GM21717 (cell line): ENCODE measurements around the gene TET1.
"Not testable (repeated sequence)": the region's sequence is repeated elsewhere in the genome, so short reads cannot be mapped to it uniquely, and the experiment has no call there.

Source experiments
- ATAC-seq: cut with Tn5 transposase; IDR thresholded peaks from one replicate; pipeline ENCODE4 v1.9.1; 2021; ENCODE audit warnings: mild to moderate bottlenecking, moderate library complexity; ENCODE audit not compliant: unreplicated experiment

TET1 gene

DNA sequence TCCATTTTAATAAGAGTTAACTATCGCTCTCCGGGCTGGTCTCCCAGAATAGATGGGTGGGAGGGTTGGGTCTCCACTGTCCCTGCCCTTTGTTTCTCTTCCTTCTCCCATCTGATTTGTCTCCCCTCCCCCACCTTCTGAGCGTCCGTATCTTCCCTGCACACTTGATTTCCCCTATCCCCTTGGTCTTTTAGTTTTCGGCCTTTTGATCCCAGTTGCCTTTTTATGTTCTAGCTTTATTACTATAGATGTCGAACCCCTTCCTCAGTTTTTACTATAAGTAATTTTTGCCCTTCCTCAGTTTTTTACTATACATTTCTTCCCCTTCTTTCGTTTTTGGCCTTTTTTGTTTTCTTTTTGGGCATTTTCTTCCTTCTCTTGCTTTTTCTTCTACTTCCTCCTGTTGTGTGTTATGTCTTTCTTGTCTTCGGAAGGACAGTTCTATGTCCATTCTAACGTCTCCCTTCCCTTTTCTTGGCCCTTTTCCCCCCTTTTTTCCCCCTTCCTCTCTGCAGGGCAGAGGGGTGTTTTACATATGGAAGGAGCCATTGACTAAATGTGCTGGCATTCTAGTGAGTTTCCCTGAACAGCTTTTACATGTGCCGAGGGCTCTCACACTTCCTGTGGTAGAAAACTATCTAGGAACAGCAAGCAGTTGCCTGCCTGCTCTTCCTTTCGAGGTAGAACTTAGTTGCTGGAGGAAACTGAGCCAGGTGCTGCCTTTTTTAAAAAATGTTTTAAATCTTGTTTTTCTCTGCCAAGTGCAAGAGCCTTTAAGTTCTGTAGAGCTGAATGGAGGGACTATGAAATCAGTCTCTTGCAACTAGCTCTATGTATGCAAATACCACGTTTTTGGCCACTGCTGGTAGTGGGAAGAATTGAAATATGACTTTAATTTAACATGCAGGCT is 2.8 kb downstream of the TET1 start:
- no peak for ATAC-seq

DNA sequence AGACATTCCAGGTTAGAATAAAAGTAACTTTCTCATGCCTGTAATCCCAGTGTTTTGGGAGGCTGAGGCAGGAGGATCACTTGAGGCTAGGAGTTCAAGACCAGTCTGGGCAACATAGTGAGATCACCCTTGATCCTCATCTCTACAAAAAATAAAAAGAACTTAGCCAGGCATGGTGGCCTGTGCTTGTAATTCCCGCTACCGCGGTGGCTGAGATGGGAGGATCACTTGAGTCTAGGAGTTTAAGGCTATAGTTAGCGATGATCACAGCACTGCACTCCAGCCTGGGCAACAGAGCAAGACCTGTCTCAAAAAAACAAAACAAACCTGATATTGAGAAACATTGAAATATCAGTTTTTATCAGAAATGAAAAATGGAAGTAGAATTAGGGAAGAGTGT is 4.6 kb downstream of the TET1 start:
- no peak for ATAC-seq

DNA sequence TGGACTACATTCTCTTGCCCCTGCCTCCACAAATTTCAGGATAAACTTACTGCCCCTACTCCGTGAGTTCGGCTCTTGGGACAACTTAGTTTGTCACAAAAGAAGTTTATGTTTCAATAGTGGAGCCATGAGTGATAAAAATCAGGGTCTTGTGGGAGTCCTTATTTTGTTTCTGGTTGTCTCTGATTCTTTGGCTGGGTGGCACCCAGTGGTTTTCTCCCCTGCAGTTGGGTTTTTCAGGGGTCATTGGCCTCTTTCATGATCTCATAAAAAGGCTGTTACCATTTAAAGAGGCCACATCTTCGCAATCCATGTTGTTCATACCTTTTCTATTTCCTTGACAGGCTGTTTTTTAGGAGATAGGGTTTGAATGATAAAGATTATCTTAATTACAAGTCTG is 5.5 kb downstream of the TET1 start:
- ATAC-seq = no peak

DNA sequence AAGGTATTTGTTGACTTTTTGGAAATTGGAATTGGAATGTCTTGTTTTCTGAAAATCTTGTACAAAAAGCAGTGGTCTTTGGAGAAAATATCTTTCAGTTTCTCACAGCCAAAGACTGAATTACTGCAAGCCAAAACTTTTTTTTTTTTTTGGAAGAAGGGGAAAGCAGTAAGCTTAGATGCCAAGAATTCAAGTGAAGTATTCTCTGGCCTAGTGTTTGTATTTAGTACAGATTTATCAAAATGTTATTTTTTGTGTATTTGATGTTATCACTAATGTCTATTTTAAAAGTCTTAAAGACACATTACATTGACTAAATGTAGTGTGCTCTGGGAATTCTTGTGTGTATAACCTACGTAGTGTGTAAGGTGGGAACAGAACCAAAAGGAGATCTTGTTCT is 6.2 kb downstream of the TET1 start:
- no peak for ATAC-seq

DNA sequence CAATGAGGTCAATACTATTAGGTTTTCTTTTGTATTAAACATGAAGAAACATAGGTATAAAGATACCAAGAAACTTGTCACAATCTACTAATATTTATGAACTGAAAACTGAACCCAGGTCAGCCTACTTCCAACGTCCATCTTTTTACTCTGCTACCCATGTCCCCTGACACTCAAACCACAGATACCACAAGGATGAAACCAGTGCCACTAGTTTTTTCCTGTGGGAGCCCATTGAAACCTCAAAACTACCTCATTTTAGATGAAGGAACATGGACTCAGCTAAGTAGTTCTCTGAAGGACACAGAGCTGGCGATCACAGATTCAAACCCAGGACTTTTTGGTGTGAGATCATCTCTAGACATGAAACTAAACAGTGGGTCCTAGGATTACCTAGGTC is 6.8 kb downstream of the TET1 start:
- ATAC-seq = no peak

DNA sequence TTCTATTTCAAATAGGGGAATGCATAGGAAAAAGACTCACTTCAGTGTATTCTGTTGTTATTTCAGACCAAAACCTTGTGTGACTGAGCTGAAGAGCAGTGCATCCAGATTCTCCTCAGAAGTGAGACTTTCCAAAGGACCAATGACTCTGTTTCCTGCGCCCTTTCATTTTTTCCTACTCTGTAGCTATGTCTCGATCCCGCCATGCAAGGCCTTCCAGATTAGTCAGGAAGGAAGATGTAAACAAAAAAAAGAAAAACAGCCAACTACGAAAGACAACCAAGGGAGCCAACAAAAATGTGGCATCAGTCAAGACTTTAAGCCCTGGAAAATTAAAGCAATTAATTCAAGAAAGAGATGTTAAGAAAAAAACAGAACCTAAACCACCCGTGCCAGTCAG is 12.0 kb downstream of the TET1 start:
- ATAC-seq = no peak

DNA sequence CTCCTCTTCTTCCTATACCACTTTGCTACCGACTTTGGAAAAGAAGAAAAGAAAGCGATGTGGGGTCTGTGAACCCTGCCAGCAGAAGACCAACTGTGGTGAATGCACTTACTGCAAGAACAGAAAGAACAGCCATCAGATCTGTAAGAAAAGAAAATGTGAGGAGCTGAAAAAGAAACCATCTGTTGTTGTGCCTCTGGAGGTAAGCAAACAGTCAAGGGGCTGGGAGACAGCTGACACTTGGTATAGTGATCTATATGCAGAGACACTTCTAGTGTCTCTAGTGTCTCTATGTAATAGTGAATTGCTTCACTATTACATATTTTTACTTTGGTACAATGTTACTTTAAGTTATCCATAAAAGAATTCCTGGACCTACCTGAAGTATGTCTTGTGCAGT is 13.9 kb downstream of the TET1 start:
- ATAC-seq = no peak

DNA sequence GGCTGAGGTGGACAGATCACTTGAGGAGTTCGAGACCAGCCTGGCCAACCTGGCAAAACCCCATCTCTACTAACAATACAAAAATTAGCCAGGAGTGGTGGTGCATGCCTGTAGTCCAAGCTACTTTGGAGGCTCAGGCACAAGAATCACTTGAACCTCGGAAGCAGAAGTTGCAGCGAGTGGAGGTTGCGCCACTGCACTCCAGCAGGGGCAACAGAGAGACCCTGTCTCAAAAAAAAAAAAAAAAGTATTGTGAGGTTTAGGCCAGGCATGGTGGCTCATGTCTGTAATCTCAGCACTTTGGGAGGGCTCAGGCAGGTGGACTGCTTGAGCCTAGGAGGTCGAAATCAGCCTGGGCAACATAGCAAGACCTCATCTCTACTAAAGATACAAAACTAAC is 16.0 kb downstream of the TET1 start:
- ATAC-seq = no peak

DNA sequence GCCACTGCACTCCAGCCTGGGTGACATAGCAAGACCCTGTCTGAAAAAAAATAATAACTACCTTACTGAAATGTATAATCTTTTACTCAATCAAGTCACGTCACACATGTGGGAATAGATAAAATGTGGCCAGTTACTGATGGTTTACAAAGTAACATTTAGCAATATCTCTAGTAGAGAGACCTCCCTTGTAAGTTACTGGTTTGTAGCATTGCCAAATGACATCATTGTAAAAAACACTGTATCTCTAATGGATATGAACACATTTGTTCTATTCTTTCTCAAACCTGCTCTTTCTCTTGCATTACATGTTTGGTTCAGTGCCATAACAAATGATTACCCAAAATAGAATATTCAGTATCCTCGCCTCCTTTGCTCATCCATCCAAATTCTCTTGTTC is 18.8 kb downstream of the TET1 start:
- no peak for ATAC-seq

DNA sequence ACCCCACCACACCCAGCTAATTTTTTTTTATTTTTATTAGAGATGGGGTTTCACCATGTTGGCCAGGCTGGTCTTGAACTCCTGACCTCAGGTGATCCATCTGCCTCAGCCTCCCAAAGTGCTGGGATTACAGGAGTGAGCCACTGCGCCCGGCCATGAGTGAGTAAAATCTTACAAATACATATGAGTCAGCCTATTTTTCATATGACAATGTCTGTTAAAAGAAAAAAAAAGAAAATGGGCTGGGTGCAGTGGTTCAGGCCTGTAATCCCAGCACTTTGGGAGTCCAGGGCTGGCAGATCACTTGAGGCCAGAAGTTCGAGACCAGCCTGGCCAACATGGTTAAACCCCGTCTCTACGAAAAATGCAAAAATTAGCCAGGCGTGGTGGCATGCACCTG is 24.1 kb downstream of the TET1 start:
- not testable (repeated sequence) for ATAC-seq

DNA sequence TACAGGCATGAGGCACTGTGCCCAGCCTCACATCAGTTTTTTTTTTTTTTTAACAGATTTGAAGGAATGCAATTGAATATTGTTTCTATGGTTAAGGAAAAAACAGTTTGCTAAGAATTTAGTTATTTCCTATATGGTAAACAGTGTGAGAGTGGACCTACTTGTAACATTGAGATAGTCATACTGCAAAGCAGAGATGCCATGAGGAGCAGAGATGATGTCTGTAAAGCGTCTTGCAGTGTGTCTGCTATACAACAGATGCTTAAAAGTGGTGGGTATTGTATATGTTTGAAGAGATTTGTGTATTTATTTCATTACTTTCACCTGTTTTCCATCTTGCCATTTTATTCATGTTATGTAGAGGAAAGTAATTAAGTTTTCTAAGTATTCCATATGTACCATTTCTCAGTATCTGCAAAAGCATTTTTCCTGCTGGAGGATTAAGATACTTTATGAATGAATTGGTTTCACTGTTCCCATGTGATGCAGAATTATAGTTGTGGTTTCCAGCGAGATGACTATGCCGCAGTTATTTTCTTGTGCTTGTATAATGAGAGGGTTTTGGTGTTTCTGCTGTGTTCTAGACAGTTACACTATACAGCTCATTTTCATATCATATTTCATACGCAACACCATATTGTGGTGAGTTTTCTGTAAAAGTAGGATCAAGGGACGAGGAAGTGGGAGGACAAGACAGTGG is 26.6 kb downstream of the TET1 start:
- no peak for ATAC-seq

DNA sequence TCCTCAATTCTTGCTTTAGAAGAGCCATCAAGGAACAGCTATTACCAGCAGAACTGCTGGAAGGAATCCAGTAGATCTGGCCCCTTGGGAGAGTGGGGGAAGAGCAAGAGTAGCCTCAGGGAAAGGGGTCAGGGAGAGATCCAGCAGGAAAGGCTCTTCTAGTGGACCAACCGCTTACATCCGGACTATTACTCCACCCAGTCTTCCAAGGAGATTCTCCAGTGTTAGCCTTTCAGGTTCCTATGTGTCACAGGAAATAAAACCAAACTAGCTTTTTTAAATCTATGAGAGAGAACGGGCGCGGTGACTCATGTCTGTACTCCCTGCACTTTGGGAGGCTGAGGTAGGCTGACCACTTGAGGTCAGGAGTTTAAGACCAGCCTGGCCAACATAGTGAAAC is 34.3 kb downstream of the TET1 start:
- no peak for ATAC-seq

DNA sequence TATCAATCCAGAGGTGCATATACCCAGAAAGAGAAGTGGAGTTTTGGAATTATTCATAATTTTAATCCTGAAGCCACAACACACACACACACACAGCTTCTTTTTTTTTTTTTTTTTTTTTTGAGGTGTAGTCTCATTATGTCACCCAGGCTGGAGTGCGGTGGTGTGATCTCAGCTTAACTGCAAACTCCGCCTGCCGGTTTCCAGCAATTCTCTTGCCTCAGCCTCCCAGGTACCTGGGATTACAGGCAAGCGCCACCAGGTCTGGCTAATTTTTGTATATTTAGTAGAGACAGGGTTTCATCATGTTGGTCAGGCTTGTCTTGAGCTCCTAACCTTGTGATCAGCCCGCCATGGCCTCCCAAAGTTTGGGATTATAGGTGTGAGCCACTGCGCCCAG is 35.4 kb downstream of the TET1 start:
- ATAC-seq = no peak

DNA sequence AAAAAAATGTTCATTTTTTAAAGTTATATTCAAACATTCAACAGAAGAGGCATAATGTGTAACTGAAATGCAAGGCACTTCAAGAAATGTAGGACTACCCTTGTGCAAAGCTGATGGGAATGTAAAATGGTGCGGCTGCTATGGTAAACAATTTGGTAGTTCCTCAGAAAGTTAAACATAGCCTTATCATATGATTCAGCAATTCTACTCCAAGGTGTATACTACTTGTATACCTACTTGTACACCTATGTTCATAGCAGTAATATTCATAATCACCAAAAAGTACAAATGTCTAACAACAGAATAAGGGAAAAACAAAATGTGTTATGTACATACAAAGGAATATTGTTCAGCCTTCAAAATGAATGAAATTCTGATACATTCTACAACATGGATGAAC is 37.3 kb downstream of the TET1 start:
- ATAC-seq = no peak

DNA sequence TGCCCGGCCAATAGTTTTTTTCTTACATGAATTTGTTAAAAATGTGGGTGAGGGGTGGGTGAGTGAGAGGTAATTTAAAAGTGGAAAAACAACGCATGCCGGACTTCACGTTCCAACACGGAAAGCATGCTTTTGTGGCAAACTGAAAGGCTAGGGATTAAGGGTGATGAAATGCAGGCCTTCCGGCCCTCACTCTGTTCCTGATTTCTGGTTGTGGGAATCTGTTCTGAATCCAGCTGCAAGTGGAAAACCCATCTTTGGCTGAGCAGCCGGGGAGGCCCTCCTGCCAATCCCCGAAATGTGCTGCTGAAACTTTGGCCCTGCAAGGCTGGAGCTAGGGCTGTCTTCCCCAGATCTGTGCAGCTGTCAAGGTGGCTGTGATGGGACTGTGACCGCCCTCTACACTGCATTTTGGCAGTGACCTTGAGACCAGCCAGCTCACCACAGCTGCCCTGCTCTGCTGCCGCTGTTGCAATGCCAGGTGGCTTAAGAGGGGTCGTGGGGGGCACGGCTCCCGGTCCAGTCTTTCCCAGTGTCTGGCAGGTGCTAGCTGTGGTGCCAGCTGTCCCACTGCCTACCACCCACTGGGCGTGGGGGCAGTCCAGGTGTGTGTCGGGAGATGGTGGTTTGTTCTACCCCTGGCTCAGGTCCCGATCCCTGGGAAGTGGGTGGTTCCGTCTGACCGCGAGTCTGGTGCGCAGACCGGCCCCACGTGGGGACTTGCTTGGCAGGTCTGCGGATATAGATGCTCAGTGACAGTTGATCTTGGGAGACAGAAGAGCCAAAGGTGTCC is 39.0 kb downstream of the TET1 start:
- ATAC-seq = no peak

DNA sequence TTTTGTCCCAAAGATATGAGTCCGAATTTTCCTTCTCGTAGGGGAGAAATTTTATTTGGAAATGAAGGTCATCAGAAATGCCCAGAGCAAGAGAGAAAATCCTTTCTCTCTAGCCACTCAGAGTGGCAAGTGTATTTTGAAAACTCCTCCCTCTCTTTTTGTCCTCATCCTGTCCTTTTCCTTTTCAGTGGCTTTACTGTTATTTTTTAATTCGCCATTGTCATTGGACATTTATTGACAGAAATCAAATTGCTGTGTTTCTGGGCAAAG is 39.6 kb downstream of the TET1 start:
- ATAC-seq = no peak

DNA sequence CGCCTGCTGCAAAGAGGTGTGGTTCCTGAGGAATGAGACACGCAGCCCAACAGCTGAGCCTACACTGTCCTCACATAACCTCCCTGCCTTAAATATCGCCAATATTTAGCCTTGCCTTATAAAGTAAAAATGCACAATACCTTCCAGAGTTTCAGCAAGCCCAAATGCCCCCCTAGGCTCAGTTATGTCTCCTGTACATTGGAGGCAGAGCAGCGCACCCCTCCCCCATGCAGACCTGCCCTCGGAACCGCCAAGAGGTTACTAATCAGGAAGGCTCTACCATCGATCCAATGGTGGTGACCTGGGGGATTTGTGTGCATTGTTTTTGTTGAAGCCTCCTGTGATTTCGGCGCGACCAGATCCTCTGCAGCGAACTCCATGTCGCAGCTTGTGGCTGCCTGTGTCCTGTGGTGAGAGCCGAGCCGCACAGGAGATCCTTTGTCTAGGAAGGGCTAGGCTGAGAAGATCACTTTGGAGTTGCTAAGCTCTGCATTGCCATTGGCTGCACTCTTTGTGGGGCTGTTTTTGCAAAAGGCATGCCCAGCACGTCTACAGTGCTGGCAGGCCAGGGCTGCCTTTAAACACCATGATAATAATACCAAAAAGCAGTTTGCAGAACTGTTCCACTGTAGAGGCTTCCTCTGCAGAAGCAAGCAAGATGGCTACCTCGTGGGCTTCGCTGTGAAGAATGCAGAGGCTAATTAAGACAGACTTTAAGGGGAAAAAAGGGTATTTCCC is 40.1 kb downstream of the TET1 start:
- peak; percentile 83 for ATAC-seq

DNA sequence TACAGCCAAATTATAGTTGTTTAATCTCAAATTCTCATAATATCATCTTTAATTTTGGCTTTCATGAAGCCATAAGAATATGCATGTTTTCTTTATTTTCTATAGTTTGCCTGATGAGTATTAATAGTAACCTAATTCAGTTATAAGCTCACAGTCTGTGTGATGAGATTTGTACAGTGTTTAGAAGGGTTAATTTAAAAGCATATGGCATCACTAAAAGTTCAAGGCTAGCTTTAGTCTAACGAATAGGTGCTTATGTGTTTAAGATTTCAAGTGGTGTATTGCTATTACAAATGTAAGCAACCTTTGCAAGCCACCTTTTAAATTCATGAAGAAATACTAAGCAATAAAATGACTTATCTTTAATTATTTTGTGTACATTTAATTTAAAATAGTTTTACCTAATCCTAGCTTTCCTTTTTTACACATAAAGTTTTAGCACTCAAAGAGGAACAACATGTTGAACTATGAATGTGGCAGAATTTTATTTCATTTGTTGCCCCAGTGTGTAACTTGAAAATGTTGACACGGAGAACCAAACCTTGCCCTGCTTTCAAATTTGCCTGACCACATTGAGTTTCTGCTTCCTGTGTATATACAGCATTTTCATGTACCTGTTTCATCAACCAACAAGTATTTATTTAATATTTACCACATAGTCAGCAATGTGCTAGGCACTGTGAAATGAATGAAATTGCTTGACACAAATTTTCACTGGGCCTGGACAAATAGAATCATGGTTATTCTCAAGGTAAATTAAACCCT is 41.5 kb downstream of the TET1 start:
- ATAC-seq = no peak

DNA sequence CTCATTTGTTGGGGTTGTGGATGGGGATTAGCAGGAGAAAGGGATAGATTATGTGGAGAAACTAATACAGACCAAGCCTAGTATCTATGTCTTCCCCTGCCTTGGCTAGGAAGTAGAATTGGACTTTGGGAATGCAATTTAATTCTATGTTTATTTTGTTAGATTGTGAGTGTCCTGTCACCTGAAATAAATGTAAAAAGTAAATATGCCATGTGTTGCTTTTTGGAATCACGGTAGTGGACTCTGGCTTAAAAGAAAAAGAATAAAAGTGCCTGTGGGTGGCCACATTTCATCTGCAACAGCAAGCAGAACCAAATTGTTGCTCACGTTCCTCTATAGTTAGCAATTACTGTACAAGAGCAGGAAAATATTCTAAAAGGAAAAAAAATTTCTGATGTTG is 42.3 kb downstream of the TET1 start:
- ATAC-seq = no peak

DNA sequence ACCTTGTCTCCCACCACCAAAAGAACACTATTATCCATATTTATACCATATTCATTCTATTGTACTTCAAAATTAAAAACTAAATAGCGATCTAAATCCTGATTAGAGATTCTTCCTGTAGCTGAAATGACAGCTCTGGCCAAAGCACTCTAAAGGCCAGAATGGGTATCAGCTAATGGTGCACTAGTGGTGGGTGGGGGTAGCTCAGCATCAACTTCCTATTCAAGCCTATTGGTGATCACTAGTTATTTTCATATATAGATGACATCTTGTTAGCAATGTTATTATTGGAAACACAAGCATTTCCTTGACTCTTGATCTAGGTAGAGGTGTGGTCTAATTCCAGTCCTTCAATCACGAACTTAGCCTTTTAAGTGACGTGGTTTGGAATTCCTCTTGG is 43.6 kb downstream of the TET1 start:
- ATAC-seq = no peak

DNA sequence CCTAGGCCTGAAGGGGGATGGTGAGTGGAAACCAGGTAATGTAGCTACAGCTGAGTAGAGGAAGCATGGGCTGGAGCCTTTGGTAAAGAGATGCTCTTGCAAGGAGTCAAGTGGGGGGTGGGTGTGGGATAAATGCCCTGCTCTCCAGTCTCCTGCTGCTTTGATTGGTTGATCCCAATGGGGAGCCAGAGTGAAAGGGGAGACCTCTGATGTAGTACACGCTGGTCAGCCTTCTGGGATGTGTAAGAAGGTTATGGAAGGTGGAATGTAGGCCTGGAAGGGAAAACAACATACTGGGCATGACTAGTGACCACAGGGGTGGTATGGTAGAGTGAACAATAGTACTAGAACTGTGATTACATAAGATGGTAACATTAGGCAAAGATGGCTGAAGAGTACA is 44.3 kb downstream of the TET1 start:
- no peak for ATAC-seq
